GM23338 (cell line): ENCODE data around the gene DDT. TPM values are rescaled to one million over a fixed set of nuclear protein-coding genes. Genes with fewer than 3 reads are reported as not detected.
"Not testable (repeated sequence)": the region's sequence is repeated elsewhere in the genome, so short reads cannot be mapped to it uniquely, and the experiment has no call there.

Experiments used
- ATAC-seq: fragments of 200-7000 bp; cut with Tn5 transposase; 3 replicates; pipeline ENCODE4 v1.9.1; 2020
- DNase-seq: peaks from one replicate; pipeline ENCODE4 v3.0.0-alpha.2; 2015; ENCODE audit warnings: low spot score
- H2AFZ ChIP-seq: fragments of 200-600 bp; sonication (generic); 2 replicates; pipeline ENCODE4 v1.8.0; 2016; ENCODE audit warnings: antibody characterized with exemption, mild to moderate bottlenecking, moderate library complexity
- H3F3A ChIP-seq: fragments of 200-600 bp; sonication (generic); replicated peaks from 2 replicates; pipeline ENCODE4 v1.8.0; 2017; ENCODE audit warnings: antibody characterized with exemption, mixed run types, low read depth
- H3K27ac ChIP-seq: fragments of 200-600 bp; sonication (generic); 2 replicates; pipeline ENCODE4 v1.6.1; 2016; ENCODE audit warnings: low read depth
- H3K27me3 ChIP-seq: fragments of 200-600 bp; sonication (generic); 2 replicates; pipeline ENCODE4 v1.8.0; 2016; ENCODE audit warnings: mild to moderate bottlenecking, mixed run types, moderate library complexity; ENCODE audit not compliant: insufficient read depth
- H3K36me3 ChIP-seq: fragments of 200-600 bp; sonication (generic); 2 replicates; pipeline ENCODE4 v1.8.0; 2016; ENCODE audit warnings: mild to moderate bottlenecking; ENCODE audit not compliant: insufficient read depth
- H3K4me1 ChIP-seq: fragments of 200-600 bp; sonication (generic); 2 replicates; pipeline ENCODE4 v1.8.0; 2016; ENCODE audit warnings: mild to moderate bottlenecking, moderate library complexity; ENCODE audit not compliant: insufficient read depth
- H3K4me2 ChIP-seq: fragments of 200-600 bp; sonication (generic); 2 replicates; pipeline ENCODE4 v1.7.1; 2017; ENCODE audit warnings: mixed run types
- H3K4me3 ChIP-seq: fragments of 200-600 bp; sonication (generic); 2 replicates; pipeline ENCODE4 v1.6.1; 2016; ENCODE audit warnings: mixed run types
- H3K79me2 ChIP-seq: fragments of 200-600 bp; sonication (generic); replicated peaks from 2 replicates; pipeline ENCODE4 v1.8.0; 2017; ENCODE audit warnings: mild to moderate bottlenecking; ENCODE audit not compliant: insufficient read depth
- H3K9me2 ChIP-seq: fragments of 200-600 bp; sonication (generic); 2 replicates; pipeline ENCODE4 v1.8.0; 2017; ENCODE audit not compliant: insufficient read depth
- H4K20me1 ChIP-seq: fragments of 200-600 bp; sonication (generic); replicated peaks from 2 replicates; pipeline ENCODE4 v1.8.0; 2017; ENCODE audit warnings: mild to moderate bottlenecking; ENCODE audit not compliant: insufficient read depth
- H3K27ac Mint-ChIP-seq: 2 replicates; pipeline ENCODE4 v1.8.0; 2020; ENCODE audit warnings: inconsistent platforms, mild to moderate bottlenecking, moderate library complexity, mixed read lengths
- H3K27me3 Mint-ChIP-seq: 3 replicates; pipeline ENCODE4 v1.8.0; 2022; ENCODE audit warnings: low read depth, mild to moderate bottlenecking, moderate library complexity, mixed read lengths, inconsistent platforms; ENCODE audit not compliant: insufficient read depth, poor library complexity
- H3K36me3 Mint-ChIP-seq: 3 replicates; pipeline ENCODE4 v1.8.0; 2021; ENCODE audit warnings: low read depth, mild to moderate bottlenecking, inconsistent platforms, moderate library complexity, mixed read lengths
- H3K4me1 Mint-ChIP-seq: 3 replicates; pipeline ENCODE4 v1.8.0; 2020; ENCODE audit warnings: mild to moderate bottlenecking, inconsistent platforms, mixed read lengths
- H3K4me3 Mint-ChIP-seq: 3 replicates; pipeline ENCODE4 v1.8.0; 2021; ENCODE audit warnings: moderate library complexity, mild to moderate bottlenecking, inconsistent platforms, mixed read lengths
- H3K9me3 Mint-ChIP-seq: 3 replicates; pipeline ENCODE4 v1.8.0; 2020; ENCODE audit warnings: moderate library complexity, mild to moderate bottlenecking, inconsistent platforms, mixed read lengths
- CREB1 ChIP-seq: fragments of 250-450 bp; sonication (Bioruptor Pico); IDR thresholded peaks from 2 replicates; pipeline ENCODE4 v1.5.0; 2020; ENCODE audit warnings: low read depth, mild to moderate bottlenecking, moderate library complexity
- POLR2AphosphoS5 ChIP-seq: IDR thresholded peaks from 2 replicates; pipeline ENCODE4 v1.6.1; 2016; ENCODE audit warnings: antibody characterized with exemption, low read depth
- polyA plus RNA-seq: library from polyadenylated mRNA; unstranded; fragments of >200 nt; fragmentation: Nextera tagmentation; extraction: Ambion mirVana; gene quantifications from 2 replicates; pipeline ENCODE4 v1.2.1, GENCODE V29; 2016
- total RNA-seq: library from RNA; depleted of rRNA; stranded (reverse); fragments of >200 nt; shearing (Covaris generic); gene quantifications from 2 replicates; pipeline ENCODE4 v1.2.3, GENCODE V29; 2014
- TF ChIP-seq, protein P1 (sequence below), 2 experiments: fragments of 200-600 bp in 1 of 2; sonication (generic) in 1 of 2; conservative IDR thresholded peaks; 2 replicates each; pipeline versions ENCODE4 v1.5.1 to v1.6.1; 2016 to 2017; ENCODE audit warnings: antibody characterized with exemption in 2 of 2, low read depth in 2 of 2, mild to moderate bottlenecking in 2 of 2, moderate library complexity in 1 of 2

DDT gene
- total and polyA plus RNA-seq, 2 experiments from 2014 or later: 150 to 232 TPM

GRCh38 chr22:23956301-23956900, 17.8 kb downstream of the DDT start:
- not testable (repeated sequence) for H3K36me3 ChIP-seq, H3K9me3 Mint-ChIP-seq, H3K27me3 ChIP-seq, H3K36me3 Mint-ChIP-seq, H3K4me1 ChIP-seq, H4K20me1 ChIP-seq, H2AFZ ChIP-seq, H3K79me2 ChIP-seq, H3K9me2 ChIP-seq, H3K27me3 Mint-ChIP-seq, H3F3A ChIP-seq
- peak overlapping the region; percentile 78 for H3K27ac ChIP-seq
- peak overlapping the region; percentile 59 for H3K4me2 ChIP-seq
- Mint-ChIP-seq H3K27ac (peak overlapping the region; percentile 98), H3K4me3 (peak overlapping the region; percentile 60), H3K4me1 (peaks cover 28% of the 10 kb centered on the region)
- ATAC-seq (peak; percentile 82), DNase-seq (peak; percentile 93)
- peak overlapping the region; percentile 29; the same call in 1 of the 2 replicates for H3K4me3 ChIP-seq
- TF ChIP-seq CREB1 (CRISPR knock-in tag) (peak; percentile 52; the same call in 1 of the 2 replicates), POLR2AphosphoS5 (peak; percentile 22; the same call in 1 of the 2 replicates)
- TF ChIP-seq, protein P1, sequence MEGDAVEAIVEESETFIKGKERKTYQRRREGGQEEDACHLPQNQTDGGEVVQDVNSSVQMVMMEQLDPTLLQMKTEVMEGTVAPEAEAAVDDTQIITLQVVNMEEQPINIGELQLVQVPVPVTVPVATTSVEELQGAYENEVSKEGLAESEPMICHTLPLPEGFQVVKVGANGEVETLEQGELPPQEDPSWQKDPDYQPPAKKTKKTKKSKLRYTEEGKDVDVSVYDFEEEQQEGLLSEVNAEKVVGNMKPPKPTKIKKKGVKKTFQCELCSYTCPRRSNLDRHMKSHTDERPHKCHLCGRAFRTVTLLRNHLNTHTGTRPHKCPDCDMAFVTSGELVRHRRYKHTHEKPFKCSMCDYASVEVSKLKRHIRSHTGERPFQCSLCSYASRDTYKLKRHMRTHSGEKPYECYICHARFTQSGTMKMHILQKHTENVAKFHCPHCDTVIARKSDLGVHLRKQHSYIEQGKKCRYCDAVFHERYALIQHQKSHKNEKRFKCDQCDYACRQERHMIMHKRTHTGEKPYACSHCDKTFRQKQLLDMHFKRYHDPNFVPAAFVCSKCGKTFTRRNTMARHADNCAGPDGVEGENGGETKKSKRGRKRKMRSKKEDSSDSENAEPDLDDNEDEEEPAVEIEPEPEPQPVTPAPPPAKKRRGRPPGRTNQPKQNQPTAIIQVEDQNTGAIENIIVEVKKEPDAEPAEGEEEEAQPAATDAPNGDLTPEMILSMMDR (conservative IDR thresholded peaks at IDR 0.05; ENCODE audit: low read depth in 2 of 2): peak; percentile 81 to 98

DNA sequence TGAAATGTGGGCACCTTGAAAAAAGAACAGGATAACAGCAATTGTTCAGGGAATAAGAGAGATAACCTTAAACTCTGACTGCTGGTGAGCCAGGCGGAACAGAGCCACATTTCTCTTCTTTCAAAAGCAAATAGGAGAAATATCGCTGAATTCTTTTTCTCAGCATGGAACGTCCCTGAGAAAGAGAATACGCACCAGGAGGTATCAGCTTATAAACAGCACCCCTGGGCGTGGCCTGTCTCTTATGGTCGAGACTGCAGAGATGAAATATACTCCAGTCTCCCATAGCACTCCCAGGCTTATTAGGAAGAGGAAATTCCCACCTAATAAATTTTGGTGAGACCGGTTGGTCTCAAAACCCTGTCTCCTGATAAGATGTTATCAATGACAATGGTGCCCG, 18.4 kb downstream of the DDT start:
- H3K27me3 ChIP-seq, H3K9me2 ChIP-seq, H3K4me1 ChIP-seq, H3F3A ChIP-seq, H3K27me3 Mint-ChIP-seq, H3K36me3 ChIP-seq, H4K20me1 ChIP-seq, H3K9me3 Mint-ChIP-seq, DNase-seq, H2AFZ ChIP-seq, H3K79me2 ChIP-seq, H3K36me3 Mint-ChIP-seq: not testable (repeated sequence)
- ATAC-seq: peak; percentile 5
- Mint-ChIP-seq H3K4me1 (peaks cover 30% of the 10 kb centered on the region), H3K27ac (peak overlapping the region; percentile 98), H3K4me3 (peak overlapping the region; percentile 60)
- H3K4me3 ChIP-seq: peak overlapping the region; percentile 31
- peak overlapping the region; percentile 97 for H3K27ac ChIP-seq
- H3K4me2 ChIP-seq: peak overlapping the region; percentile 73

DNA sequence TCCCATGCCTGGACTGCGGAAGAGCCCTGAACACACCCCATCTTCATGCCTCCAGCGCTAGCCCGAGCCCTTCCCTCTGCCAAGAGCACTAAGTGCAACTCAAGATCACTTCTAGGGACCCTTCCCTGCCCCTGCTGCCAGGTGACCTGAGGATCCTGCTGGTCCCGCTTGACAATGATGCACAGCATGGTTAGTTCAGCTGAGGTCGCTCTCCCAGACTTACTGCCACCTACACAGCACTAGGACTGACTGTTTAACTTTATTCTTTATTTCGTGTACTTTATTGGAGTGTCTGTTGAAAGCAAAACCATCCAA, 19.3 kb downstream of the DDT start:
- H3K27me3 Mint-ChIP-seq, H3K4me1 ChIP-seq, H2AFZ ChIP-seq, H3K9me2 ChIP-seq, H3F3A ChIP-seq, H3K4me3 ChIP-seq, H3K36me3 ChIP-seq, H3K27ac ChIP-seq, H3K79me2 ChIP-seq, H3K9me3 Mint-ChIP-seq, H3K27me3 ChIP-seq, H4K20me1 ChIP-seq, H3K36me3 Mint-ChIP-seq: not testable (repeated sequence)
- Mint-ChIP-seq H3K27ac (peak overlapping the region; percentile 23), H3K4me3 (peak overlapping the region; percentile 0; the same call in 1 of the 3 replicates), H3K4me1 (peaks cover 30% of the 10 kb centered on the region)
- ATAC-seq: peak; percentile 41
- H3K4me2 ChIP-seq: peak overlapping the region; percentile 73; the same call in 1 of the 2 replicates
- DNase-seq: peak; percentile 29

DNA sequence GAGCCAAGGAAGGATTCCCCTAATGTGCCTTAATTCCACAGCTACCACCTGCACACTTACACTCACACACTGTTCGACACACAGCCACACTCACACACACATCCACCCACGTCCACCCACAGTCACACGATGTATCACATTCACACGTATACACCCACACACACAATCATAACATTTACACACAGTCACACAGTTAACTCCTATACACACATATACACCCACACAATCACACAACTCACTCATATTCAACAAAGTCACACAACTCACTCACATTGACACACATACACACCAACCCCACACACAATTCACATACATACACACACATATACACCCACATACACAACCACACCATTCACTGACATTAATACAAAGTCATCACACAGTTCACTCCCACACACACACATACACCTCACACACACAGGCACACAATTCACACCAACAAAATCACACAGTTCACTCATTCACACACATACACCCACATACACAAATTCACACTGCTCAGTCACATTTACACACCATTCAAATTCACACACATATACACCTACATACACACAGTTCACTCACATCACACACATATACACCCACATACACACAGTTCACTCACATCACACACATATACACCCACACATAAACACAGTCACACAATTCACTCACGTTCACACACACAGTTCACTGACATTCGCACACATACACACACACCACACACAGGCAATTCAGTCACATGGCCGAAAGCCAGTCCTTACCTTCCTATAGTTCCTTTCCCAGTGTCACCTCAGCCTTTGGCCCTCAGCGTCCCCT, 19.8 kb downstream of the DDT start:
- H4K20me1 ChIP-seq, H2AFZ ChIP-seq, H3K4me1 ChIP-seq, H3K4me3 ChIP-seq, H3K36me3 ChIP-seq, H3K36me3 Mint-ChIP-seq, H3K27me3 Mint-ChIP-seq, H3K9me3 Mint-ChIP-seq, DNase-seq, H3F3A ChIP-seq, H3K79me2 ChIP-seq, H3K27me3 ChIP-seq, H3K9me2 ChIP-seq, H3K27ac ChIP-seq, ATAC-seq: not testable (repeated sequence)
- Mint-ChIP-seq H3K4me3 (peak overlapping the region; percentile 0; the same call in 1 of the 3 replicates), H3K27ac (peak overlapping the region; percentile 23), H3K4me1 (peaks cover 30% of the 10 kb centered on the region)
- H3K4me2 ChIP-seq: peak overlapping the region; percentile 73; the same call in 1 of the 2 replicates

DNA sequence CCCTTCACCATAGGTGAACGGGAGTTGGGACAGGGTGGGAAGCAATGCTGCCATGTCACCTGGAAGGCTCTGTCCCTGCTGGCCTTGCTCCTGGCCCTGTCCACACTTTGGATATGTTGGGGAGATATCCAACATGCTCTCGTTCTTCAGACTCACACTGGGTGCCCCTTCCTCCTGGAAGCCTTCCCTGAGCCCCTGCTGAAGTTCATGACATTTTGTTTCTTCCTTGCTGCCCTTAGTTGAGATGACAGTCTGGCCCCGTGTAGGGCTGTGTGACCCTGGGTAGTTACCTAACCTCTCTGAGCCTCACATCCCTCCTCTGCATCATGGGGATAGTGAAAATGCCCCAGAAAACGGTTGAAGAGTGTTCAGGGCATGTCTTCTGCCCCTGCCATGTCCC, 20.8 kb downstream of the DDT start:
- not testable (repeated sequence) for H3K27me3 Mint-ChIP-seq, H3K27ac ChIP-seq, H3K9me2 ChIP-seq, H3K79me2 ChIP-seq, H3F3A ChIP-seq, ATAC-seq, H3K4me2 ChIP-seq, H3K27me3 ChIP-seq, H3K9me3 Mint-ChIP-seq, H3K36me3 ChIP-seq, H3K4me3 Mint-ChIP-seq, DNase-seq, H3K4me3 ChIP-seq, H3K4me1 ChIP-seq, H2AFZ ChIP-seq, H4K20me1 ChIP-seq, H3K27ac Mint-ChIP-seq, H3K36me3 Mint-ChIP-seq
- H3K4me1 Mint-ChIP-seq: peaks cover 30% of the 10 kb centered on the region
